Measurements from ENCODE around the gene SLC9A4. TPM values are rescaled to one million over a fixed set of nuclear protein-coding genes. Genes with fewer than 3 reads are reported as not detected.

Gene SLC9A4
- total RNA-seq, 2 experiments from 2014 or later = 0.07 to 0.10 TPM

GRCh38 chr2:102512161-102512560 is 39.1 kb downstream of the SLC9A4 start:
- no peaks in the 10 kb centered on the region for H3K36me3 Mint-ChIP-seq (ENCODE audit: low read depth)
- peaks cover 3% of the 10 kb centered on the region for H3K4me1 Mint-ChIP-seq
- no peak for DNase-seq
- CTCF ChIA-PET = no interaction called here
- POLR2A ChIA-PET = no interaction called here
- H3K27me3 Mint-ChIP-seq = peaks cover 16% of the 10 kb centered on the region
- H3K4me3 Mint-ChIP-seq = no peak overlapping the region
- no peaks in the 10 kb centered on the region for H3K9me3 Mint-ChIP-seq
- no peak overlapping the region for H3K27ac Mint-ChIP-seq

DNA sequence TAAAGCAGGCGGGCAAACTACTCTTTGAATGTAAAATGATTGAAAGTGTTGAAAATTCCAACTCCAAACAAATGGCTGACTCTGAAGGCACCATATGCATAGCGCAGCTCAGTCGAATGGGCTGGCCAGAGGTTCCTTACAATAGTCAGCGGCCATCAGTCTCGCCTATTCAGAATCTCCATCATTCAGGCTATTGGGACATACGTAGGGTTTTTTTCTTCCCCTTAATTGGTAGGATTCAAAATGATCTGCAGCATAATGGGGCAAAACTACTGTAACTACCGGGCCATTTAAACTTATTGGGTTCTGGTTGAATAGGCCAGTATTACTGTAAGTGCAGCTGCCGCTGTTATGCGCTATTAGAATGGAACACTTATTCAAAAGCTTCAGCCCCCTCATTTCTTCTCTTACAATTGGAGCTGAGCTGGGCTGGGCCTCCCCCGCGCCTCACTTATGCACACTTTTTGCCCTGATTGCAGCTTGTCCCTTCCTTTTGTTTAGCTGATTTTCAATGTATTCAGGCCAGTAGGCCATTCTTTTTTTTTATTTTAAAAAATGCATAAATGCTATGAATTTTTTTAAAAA is 40.4 kb downstream of the SLC9A4 start:
- H3K4me1 Mint-ChIP-seq = peaks cover 3% of the 10 kb centered on the region
- DNase-seq = no peak
- ChIA-PET POLR2A (no interaction called here), CTCF (no interaction called here)
- H3K27ac Mint-ChIP-seq = no peak overlapping the region
- no peaks in the 10 kb centered on the region for H3K36me3 Mint-ChIP-seq (ENCODE audit: low read depth)
- H3K4me3 Mint-ChIP-seq = no peak overlapping the region
- no peaks in the 10 kb centered on the region for H3K9me3 Mint-ChIP-seq
- peaks cover 13% of the 10 kb centered on the region for H3K27me3 Mint-ChIP-seq

DNA sequence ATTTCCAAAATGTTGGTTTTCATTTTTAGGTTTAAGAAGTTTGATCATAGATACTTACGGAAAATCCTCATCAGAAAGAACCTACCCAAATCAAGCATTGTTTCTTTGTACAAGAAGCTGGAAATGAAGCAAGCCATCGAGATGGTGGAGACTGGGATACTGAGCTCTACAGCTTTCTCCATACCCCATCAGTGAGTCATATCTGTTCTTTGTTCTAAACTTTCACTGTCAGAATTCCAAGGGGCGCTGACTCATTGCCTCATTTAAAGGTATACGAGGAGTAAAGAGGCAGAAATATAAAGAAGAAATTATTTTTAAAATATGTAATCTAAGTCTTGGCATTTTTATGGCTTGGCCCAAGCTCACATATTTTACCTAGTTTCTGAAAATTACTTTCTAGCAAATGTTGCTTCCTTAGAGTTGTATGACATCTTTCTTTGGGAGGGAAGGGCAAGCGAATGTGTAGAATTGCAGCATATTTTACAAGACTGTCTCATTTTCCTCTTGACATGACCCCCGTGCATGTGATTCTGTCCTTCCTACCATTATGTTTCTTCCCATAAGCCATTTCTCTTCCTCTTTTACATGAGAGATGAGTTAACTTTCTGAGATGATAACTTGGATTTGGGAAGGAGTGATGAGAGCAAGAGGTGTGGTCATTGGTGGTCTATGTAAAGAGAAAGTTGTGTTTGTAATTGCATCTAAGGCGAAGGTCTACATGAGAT is 41.2 kb downstream of the SLC9A4 start:
- Mint-ChIP-seq H3K27ac (no peak overlapping the region), H3K4me3 (no peak overlapping the region), H3K4me1 (peaks cover 3% of the 10 kb centered on the region), H3K36me3 (ENCODE audit: low read depth) (no peaks in the 10 kb centered on the region), H3K9me3 (no peaks in the 10 kb centered on the region), H3K27me3 (peaks cover 13% of the 10 kb centered on the region)
- ChIA-PET POLR2A (no interaction called here), CTCF (no interaction called here)
- DNase-seq = no peak

GRCh38 chr2:102515851-102516250 is 42.8 kb downstream of the SLC9A4 start:
- H3K4me3 Mint-ChIP-seq = no peak overlapping the region

GRCh38 chr2:102518170-102518569 is 45.1 kb downstream of the SLC9A4 start:
- no peak for DNase-seq
- ChIA-PET POLR2A (no interaction called here), CTCF (no interaction called here)
- Mint-ChIP-seq H3K4me3 (no peak overlapping the region), H3K9me3 (no peaks in the 10 kb centered on the region), H3K4me1 (no peaks in the 10 kb centered on the region), H3K27ac (no peak overlapping the region), H3K27me3 (peaks cover 2% of the 10 kb centered on the region), H3K36me3 (ENCODE audit: low read depth) (no peaks in the 10 kb centered on the region)

More at GRCh38 chr2:102515851-102516250, 42.8 kb downstream of the SLC9A4 start:
- Mint-ChIP-seq H3K36me3 (ENCODE audit: low read depth) (no peaks in the 10 kb centered on the region), H3K27ac (no peak overlapping the region), H3K4me1 (no peaks in the 10 kb centered on the region), H3K9me3 (no peaks in the 10 kb centered on the region), H3K27me3 (peaks cover 9% of the 10 kb centered on the region)
- DNase-seq = no peak
- POLR2A ChIA-PET = no interaction called here
- CTCF ChIA-PET = no interaction called here

DNA sequence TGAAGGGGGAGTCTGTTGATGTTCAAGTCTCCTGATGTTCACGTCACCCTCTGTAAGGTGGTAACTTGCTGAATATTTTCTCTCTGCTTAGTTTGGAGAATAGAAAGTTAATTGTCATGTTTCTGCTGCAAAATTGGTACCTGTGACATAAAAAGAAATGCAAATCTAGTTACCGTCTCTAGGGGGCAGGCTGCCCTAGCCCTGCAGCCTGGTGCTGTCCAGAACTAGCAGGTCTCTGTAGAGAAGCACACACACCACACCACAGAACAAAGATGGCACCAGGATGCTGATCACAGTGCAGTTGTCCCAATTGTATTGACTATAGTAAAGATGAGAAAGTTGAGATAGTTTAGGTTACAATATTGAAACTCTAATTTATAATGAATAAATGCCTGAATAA is 47.0 kb downstream of the SLC9A4 start:
- peak; percentile 15 for DNase-seq
- H3K9me3 Mint-ChIP-seq = no peaks in the 10 kb centered on the region
- H3K4me3 Mint-ChIP-seq = no peak overlapping the region
- POLR2A ChIA-PET = no interaction called here
- CTCF ChIA-PET = no interaction called here
- H3K36me3 Mint-ChIP-seq (ENCODE audit: low read depth) = no peaks in the 10 kb centered on the region
- no peaks in the 10 kb centered on the region for H3K4me1 Mint-ChIP-seq
- H3K27ac Mint-ChIP-seq = no peak overlapping the region
- H3K27me3 Mint-ChIP-seq = no peaks in the 10 kb centered on the region

DNA sequence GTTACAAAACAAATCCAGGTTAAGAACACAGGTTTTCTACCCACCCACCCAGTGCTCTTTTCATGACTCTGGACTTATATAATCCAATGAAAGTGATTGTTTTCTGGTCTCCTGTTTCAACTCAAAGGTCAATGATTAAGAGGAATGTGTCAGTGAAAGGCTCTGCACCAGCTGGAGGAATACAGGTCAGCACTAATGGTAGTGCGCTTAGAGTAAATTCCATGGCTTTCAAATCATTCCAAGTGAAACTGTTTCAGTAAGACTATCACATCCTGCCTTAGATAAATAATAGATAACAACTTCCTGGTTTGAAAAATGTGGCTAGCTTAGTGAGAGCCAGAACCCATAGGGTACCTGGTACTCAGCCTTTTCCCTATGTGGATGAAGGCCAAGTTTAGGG is 47.8 kb downstream of the SLC9A4 start:
- H3K9me3 Mint-ChIP-seq = no peaks in the 10 kb centered on the region
- H3K27ac Mint-ChIP-seq = no peak overlapping the region
- no peak for DNase-seq
- CTCF ChIA-PET = interaction anchor here (1.0 kb wide), 1 partner anchor 11 kb away, joined by 3 read pairs; no protein-coding TSS in a partner anchor
- POLR2A ChIA-PET = no interaction called here
- no peaks in the 10 kb centered on the region for H3K27me3 Mint-ChIP-seq
- no peaks in the 10 kb centered on the region for H3K36me3 Mint-ChIP-seq (ENCODE audit: low read depth)
- no peak overlapping the region for H3K4me3 Mint-ChIP-seq
- no peaks in the 10 kb centered on the region for H3K4me1 Mint-ChIP-seq

DNA sequence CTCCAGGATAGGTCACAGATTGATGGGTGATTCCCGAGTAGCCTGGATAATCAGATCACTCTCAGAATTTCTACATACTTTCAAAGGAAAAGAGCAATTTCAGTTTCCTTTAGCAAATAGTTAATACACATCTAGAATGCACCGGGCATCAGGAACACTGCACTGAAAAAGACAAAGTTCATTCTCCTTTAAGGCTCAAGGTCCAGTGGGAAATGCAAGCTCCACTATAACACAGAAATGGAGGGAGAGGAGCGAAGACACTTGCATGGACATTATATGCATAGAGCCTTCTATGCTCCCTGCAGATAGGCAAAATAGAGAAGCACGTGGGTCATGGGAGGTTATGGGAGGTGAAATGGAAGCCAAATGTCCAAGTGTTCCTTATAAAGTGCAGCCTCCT is 49.1 kb downstream of the SLC9A4 start:
- Mint-ChIP-seq H3K36me3 (ENCODE audit: low read depth) (no peaks in the 10 kb centered on the region), H3K4me1 (no peaks in the 10 kb centered on the region), H3K4me3 (no peak overlapping the region), H3K27me3 (no peaks in the 10 kb centered on the region), H3K27ac (no peak overlapping the region), H3K9me3 (no peaks in the 10 kb centered on the region)
- ChIA-PET CTCF (no interaction called here), POLR2A (no interaction called here)
- DNase-seq = no peak

DNA sequence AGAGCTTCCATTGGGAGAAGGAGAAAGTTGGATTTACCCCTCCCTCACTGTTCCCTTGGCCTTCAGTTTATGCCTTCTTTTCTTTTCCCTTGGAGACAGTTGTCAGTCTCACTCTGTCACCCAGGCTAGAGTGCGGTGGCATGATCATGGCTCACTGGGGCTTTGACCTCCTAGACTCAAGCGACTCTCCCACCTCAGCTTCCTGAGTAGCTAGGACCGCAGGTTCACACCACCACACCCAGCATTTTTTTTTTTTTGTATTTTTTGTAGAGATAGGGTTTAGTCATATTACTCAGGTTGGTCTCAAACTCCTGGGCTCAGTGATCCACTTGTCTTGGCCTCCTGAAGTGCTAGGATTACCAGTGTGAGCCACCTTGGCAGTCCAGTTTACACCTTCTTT is 49.9 kb downstream of the SLC9A4 start:
- no peak for DNase-seq
- Mint-ChIP-seq H3K9me3 (no peaks in the 10 kb centered on the region), H3K27me3 (no peaks in the 10 kb centered on the region), H3K4me1 (no peaks in the 10 kb centered on the region), H3K36me3 (ENCODE audit: low read depth) (no peaks in the 10 kb centered on the region), H3K4me3 (no peak overlapping the region), H3K27ac (no peak overlapping the region)
- CTCF ChIA-PET = no interaction called here
- POLR2A ChIA-PET = interaction anchor here (0.6 kb wide), 1 partner anchor 31 kb away, joined by 3 read pairs; no protein-coding TSS in a partner anchor

- DNase-seq = no peak
- CTCF ChIA-PET = no interaction called here
- Mint-ChIP-seq H3K9me3 (no peaks in the 10 kb centered on the region), H3K4me1 (no peaks in the 10 kb centered on the region), H3K36me3 (ENCODE audit: low read depth) (no peaks in the 10 kb centered on the region), H3K4me3 (no peak overlapping the region), H3K27ac (no peak overlapping the region), H3K27me3 (no peaks in the 10 kb centered on the region)
- POLR2A ChIA-PET = interaction anchor here (0.6 kb wide), 1 partner anchor 31 kb away, joined by 3 read pairs; no protein-coding TSS in a partner anchor
Measured at GRCh38 chr2:102523651-102524050, 50.6 kb downstream of the SLC9A4 start.

DNA sequence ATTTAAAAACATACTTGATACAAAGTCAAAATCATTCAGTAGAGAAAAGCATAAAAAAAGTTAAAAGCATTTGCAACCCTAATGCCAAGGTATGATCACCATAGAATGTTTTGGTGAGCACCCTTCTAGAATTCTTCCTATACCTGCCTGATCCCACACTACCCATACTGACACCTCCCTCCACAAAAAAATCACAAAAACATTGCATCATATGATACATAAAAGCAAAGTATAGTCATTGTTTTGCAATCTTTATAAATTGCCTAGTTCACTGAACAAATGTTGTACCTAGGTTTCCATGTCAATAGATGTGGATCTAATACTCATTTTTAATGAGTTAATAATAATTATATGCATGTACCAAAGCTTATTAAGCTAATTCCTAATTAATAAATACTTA is 54.1 kb downstream of the SLC9A4 start:
- POLR2A ChIA-PET = no interaction called here
- CTCF ChIA-PET = no interaction called here

DNA sequence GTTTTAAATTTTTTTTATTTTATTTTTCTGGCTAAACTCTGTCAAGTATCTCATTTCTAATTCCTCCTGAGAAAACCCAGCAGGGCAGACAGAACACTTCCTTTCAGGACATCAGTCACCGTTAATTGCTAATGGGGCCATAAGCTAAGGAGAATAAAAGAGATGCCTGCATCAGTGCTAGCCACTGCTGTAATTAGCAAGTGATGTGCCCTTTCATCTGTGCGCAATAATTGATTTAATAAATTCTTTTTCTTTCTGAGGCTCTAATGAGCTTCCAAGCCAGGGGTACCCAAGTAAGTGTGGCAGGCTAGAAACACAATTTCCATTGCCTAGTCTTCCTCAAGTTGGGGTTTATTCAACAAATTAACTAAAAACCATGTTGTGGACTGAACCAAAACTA is 65.5 kb downstream of the SLC9A4 start:
- no peak for DNase-seq
- Mint-ChIP-seq H3K27me3 (peaks cover 14% of the 10 kb centered on the region), H3K4me1 (no peaks in the 10 kb centered on the region), H3K9me3 (no peaks in the 10 kb centered on the region), H3K4me3 (no peak overlapping the region), H3K27ac (no peak overlapping the region), H3K36me3 (ENCODE audit: low read depth) (no peaks in the 10 kb centered on the region)
- CTCF ChIA-PET = no interaction called here
- POLR2A ChIA-PET = no interaction called here

More for the DNA sequence above, 54.1 kb downstream of the SLC9A4 start:
- peaks cover 8% of the 10 kb centered on the region for H3K27me3 Mint-ChIP-seq
- H3K36me3 Mint-ChIP-seq (ENCODE audit: low read depth) = no peaks in the 10 kb centered on the region
- no peaks in the 10 kb centered on the region for H3K9me3 Mint-ChIP-seq
- no peak overlapping the region for H3K4me3 Mint-ChIP-seq
- no peaks in the 10 kb centered on the region for H3K4me1 Mint-ChIP-seq
- DNase-seq = no peak
- no peak overlapping the region for H3K27ac Mint-ChIP-seq

DNA sequence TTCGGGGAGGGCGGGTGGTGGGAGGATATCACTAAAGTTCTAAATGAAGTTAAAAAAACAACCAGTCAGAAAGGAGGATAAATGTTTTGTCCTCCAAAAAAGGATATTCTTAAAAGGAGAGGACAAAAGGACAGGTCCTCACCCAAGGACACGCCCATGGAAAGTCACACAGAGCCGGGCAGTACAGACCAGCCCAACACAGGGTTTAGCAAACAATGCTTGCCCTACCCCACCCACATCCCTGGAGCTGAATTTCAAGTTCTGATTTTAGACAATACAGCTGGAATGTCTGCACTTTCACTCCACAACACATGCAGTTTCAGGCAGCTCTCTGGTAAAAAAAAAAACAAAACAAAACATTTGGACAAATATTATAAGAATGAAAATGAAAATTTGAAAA is 67.9 kb downstream of the SLC9A4 start:
- no peak for DNase-seq
- H3K9me3 Mint-ChIP-seq = no peaks in the 10 kb centered on the region
- peaks cover 15% of the 10 kb centered on the region for H3K27me3 Mint-ChIP-seq
- ChIA-PET CTCF (no interaction called here), POLR2A (no interaction called here)
- no peak overlapping the region for H3K27ac Mint-ChIP-seq
- no peaks in the 10 kb centered on the region for H3K36me3 Mint-ChIP-seq (ENCODE audit: low read depth)
- no peak overlapping the region for H3K4me3 Mint-ChIP-seq
- no peaks in the 10 kb centered on the region for H3K4me1 Mint-ChIP-seq

- Mint-ChIP-seq H3K9me3 (peaks cover 13% of the 10 kb centered on the region), H3K4me3 (no peak overlapping the region), H3K4me1 (no peaks in the 10 kb centered on the region), H3K36me3 (ENCODE audit: low read depth) (no peaks in the 10 kb centered on the region), H3K27ac (no peak overlapping the region), H3K27me3 (peaks cover 10% of the 10 kb centered on the region)
- ChIA-PET POLR2A (no interaction called here), CTCF (no interaction called here)
- DNase-seq = no peak
Measured at GRCh38 chr2:102544182-102544581, 71.2 kb downstream of the SLC9A4 start.

All from activated CD4-positive, alpha-beta T cell treated with anti-CD3 and anti-CD28 coated beads, Interleukin-2, amount 10 ng/mL, durations not matched to agents 7 days and 5 days (primary cell).